Mucosa of descending colon (tissue), 3 donors: Measurements from ENCODE around the gene CACNB4. TPM values are rescaled to one million over a fixed set of nuclear protein-coding genes. Genes with fewer than 3 reads are reported as not detected.

Experiments
- ATAC-seq: fragments of 200-7000 bp; cut with Tn5 transposase; one replicate; pipeline ENCODE4 v1.9.1; 2020; ENCODE audit warnings: mild to moderate bottlenecking, moderate library complexity
- DNase-seq, 3 donors: peaks; one replicate each; pipeline ENCODE4 v3.0.0-alpha.2; 2020
- H3K36me3 ChIP-seq: fragments of 200-600 bp; one replicate; pipeline ENCODE4 v1.8.0; 2021; ENCODE audit warnings: low read depth, mild to moderate bottlenecking
- H3K4me1 ChIP-seq: fragments of 200-600 bp; one replicate; pipeline ENCODE4 v1.8.0; 2021; ENCODE audit warnings: low read depth, mild to moderate bottlenecking
- H3K4me3 ChIP-seq: fragments of 200-600 bp; one replicate; pipeline ENCODE4 v1.8.0; 2021; ENCODE audit warnings: mild to moderate bottlenecking
- H3K9me3 ChIP-seq: fragments of 200-600 bp; one replicate; pipeline ENCODE4 v1.8.0; 2021; ENCODE audit warnings: mild to moderate bottlenecking
- intact Hi-C, 2 donors: fragments of 100-400 bp; cut with DNase I in 1 of 2; cut with micrococcal nuclease in 1 of 2; formaldehyde crosslinking; loops; one replicate each; pipeline versions ENCODE4 v1.11.0 to v1.11.1; 2022; cut with DNase I, micrococcal nuclease
- total RNA-seq, 3 donors: library from RNA; stranded (reverse); fragmentation: NEBNext Ultra II Directional in 2 of 3; extraction: Animal tissue kit (Norgen Biotek cat#: 25700) in 2 of 3; gene quantifications; one replicate each; pipeline versions ENCODE4 v1.2.1 to v1.2.4, GENCODE V29; 2021 to 2023
- TF ChIP-seq, protein P1 (sequence below): fragments of 200-600 bp; IDR thresholded peaks from one replicate; pipeline ENCODE4 v1.8.0; 2022; ENCODE audit warnings: antibody characterized with exemption, mild to moderate bottlenecking
- donor health status: DM: no; HTN: no; CAD: no; lungs with moderate emphysema.
- donor health status: DM: no; HTN: no; CAD: no.
- donor health status: DM: no; HTN: yes; CAD: no.

The CACNB4 gene
- total RNA-seq, 3 donors from 2014 or later, result 1.0 to 1.8 (median 1.4) TPM

DNA sequence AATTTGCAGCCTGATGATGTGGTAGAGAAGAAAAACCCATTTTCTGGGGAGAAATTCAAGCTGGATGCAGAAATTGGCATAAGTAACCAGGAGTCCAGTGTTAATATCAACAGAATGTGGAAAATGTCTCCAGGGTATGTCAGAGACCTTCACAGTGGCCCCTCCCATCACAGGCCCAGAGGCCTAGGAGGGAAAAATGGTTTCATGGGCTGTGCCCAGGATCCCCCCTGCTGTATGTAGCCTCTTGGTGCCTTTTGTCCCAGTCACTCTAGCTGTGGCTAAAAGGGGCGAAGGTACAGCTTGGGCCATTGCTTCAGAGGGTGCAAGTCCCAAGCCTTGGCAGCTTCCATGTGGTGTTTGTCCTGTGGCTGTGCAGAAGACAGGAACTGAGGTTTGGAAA lies 40.2 kb downstream of the CACNB4 start:
- TF ChIP-seq, protein P1, sequence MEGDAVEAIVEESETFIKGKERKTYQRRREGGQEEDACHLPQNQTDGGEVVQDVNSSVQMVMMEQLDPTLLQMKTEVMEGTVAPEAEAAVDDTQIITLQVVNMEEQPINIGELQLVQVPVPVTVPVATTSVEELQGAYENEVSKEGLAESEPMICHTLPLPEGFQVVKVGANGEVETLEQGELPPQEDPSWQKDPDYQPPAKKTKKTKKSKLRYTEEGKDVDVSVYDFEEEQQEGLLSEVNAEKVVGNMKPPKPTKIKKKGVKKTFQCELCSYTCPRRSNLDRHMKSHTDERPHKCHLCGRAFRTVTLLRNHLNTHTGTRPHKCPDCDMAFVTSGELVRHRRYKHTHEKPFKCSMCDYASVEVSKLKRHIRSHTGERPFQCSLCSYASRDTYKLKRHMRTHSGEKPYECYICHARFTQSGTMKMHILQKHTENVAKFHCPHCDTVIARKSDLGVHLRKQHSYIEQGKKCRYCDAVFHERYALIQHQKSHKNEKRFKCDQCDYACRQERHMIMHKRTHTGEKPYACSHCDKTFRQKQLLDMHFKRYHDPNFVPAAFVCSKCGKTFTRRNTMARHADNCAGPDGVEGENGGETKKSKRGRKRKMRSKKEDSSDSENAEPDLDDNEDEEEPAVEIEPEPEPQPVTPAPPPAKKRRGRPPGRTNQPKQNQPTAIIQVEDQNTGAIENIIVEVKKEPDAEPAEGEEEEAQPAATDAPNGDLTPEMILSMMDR, result no peak
- Histone ChIP-seq H3K4me1 (no peaks in the 10 kb centered on the region), H3K36me3 (no peaks in the 10 kb centered on the region), H3K4me3 (no peak overlapping the region), H3K9me3 (peaks cover 5% of the 10 kb centered on the region)
- ATAC-seq, result no peak
- intact Hi-C loops, result no loop called here
- DNase-seq, result no peak

DNA sequence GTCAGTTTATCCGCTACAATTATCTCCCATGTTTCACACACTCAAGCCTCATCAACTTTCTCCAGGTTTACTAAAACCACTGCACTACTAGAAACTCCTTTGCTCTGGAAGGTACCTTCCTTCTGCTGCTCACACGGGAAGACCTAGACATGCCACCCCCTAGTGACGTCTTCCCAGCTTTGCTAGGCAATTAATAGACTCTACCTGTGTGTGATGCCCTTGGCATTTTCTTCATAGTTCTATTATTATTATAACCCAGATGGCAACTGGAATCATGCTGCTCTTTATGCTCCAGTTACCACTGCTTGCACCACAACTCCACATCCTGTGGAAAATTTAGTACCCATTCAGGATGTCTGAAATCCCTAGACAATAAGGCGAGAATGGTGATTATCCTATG lies 42.4 kb downstream of the CACNB4 start:
- no peaks in the 10 kb centered on the region for H3K36me3 ChIP-seq
- ATAC-seq (no peak), DNase-seq (no peak)
- no peaks in the 10 kb centered on the region for H3K4me1 ChIP-seq
- peaks cover 5% of the 10 kb centered on the region for H3K9me3 ChIP-seq
- intact Hi-C loops, result no loop called here
- TF ChIP-seq, protein P1, result no peak
- H3K4me3 ChIP-seq, result no peak overlapping the region

DNA sequence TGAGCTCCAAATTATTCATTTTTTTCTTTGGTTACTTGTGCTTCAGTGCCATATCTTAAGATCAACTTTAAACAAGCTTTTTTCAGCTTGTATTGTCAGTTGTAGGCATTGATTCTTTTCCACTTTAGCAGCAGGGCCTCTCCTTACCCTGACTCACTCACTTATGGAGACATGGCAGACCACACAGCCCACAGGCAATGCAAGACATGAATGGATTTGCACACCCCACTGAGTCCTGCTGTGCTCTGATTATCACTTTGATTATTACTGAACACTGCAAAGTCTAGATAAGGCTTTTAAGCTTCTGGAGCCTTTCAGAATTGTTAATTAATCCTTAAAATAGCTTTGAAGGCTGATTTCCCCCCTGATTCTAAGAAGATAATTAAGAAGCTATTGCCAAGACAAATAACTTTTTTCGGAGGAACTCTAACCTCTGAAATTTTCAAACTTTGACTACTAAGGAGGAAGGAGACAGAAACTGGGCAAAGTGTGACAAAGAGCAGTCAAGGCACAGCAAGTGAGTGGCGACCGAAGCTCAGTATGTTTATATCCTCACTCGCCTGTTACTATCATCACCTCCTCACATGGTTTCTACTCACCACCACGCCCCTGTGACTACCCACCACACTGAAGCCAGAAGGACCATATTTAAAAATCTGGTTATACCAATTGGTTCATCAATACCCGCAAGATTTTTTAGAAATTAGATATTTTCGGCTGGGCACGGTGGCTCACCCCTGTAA lies 43.3 kb downstream of the CACNB4 start:
- no peak for DNase-seq
- no peak for ATAC-seq

DNA sequence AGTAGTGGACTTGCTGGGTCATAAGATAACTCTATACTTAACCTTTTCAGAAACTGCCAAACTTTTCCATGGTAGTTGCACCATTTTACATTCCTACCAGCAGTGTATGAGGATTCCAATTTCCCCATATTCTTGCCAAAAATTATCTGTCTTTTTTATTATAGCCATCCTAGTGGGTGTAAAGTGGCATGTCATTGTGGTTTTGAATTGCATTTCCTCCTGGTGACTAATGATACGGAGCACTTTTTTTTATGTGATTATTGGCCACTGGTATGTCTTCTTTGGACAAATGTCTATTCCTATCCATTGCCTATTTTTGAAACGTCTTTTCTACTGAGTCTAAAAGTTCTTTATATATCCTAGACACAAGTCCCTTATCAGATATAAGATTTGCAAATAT lies 44.3 kb downstream of the CACNB4 start:
- Histone ChIP-seq H3K9me3 (peaks cover 5% of the 10 kb centered on the region), H3K4me1 (no peaks in the 10 kb centered on the region), H3K4me3 (no peak overlapping the region), H3K36me3 (no peaks in the 10 kb centered on the region)
- ATAC-seq (no peak), DNase-seq (no peak)
- intact Hi-C loops, result no loop called here
- TF ChIP-seq, protein P1, result no peak

More for the DNA sequence above, 43.3 kb downstream of the CACNB4 start:
- Histone ChIP-seq H3K36me3 (no peaks in the 10 kb centered on the region), H3K4me3 (no peak overlapping the region), H3K9me3 (peaks cover 5% of the 10 kb centered on the region), H3K4me1 (no peaks in the 10 kb centered on the region)
- intact Hi-C loops, result no loop called here
- TF ChIP-seq, protein P1, result no peak

DNA sequence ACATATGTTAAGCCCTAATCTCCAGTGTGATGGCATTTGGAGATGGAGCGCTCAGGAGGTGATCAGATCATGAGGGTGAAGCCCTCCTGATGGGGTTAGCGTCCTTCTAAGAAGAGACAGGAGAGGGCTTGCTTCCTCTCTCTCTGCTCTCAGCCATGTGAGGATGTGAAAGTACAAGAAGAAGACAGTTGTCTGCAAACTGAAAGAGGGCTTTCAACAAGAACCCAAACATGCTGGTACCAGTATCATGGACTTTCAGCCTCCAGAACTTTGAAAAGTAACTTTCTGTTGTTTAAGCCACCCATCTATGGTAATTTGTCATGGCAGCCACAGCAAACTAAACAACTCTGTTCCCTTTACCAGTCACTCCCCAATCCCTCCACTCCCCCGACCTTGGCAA lies 47.4 kb downstream of the CACNB4 start:
- TF ChIP-seq, protein P1, result no peak
- DNase-seq (no peak), ATAC-seq (no peak)
- no peaks in the 10 kb centered on the region for H3K36me3 ChIP-seq
- no peaks in the 10 kb centered on the region for H3K9me3 ChIP-seq
- intact Hi-C loops, result no loop called here
- no peak overlapping the region for H3K4me3 ChIP-seq
- H3K4me1 ChIP-seq, result no peaks in the 10 kb centered on the region

DNA sequence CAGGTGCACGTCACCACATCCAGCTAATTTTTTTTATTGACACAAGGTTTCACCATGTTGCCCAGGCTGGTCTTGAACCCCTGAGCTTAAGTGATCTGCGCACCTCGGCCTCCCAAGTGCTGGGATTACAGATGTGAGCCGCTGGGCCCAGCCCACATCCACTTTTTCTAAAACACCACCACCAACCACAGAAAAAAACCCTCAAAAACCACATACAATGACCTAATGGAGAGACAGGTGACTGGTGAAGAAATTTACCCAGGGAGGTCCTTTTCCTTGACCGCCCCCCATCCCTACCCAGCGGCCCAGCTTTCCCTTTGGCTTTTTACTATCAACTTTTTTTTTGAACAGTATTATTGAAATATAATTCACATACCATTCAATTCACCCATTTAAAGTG lies 47.9 kb downstream of the CACNB4 start:
- Histone ChIP-seq H3K9me3 (no peaks in the 10 kb centered on the region), H3K4me3 (no peak overlapping the region), H3K4me1 (no peaks in the 10 kb centered on the region), H3K36me3 (no peaks in the 10 kb centered on the region)
- ATAC-seq (no peak), DNase-seq (no peak)
- intact Hi-C loops, result no loop called here
- TF ChIP-seq, protein P1, result no peak
